HG03565 (cell line): ENCODE results near the gene STRIT1.
A peak's percentile ranks its signal among the peaks of the same experiment; 100 is the strongest.

ENCODE experiments used
- ATAC-seq: cut with Tn5 transposase; IDR thresholded peaks from one replicate; pipeline ENCODE4 v1.9.1; 2021; ENCODE audit warnings: mild to moderate bottlenecking, moderate library complexity; ENCODE audit not compliant: unreplicated experiment

The STRIT1 gene

DNA sequence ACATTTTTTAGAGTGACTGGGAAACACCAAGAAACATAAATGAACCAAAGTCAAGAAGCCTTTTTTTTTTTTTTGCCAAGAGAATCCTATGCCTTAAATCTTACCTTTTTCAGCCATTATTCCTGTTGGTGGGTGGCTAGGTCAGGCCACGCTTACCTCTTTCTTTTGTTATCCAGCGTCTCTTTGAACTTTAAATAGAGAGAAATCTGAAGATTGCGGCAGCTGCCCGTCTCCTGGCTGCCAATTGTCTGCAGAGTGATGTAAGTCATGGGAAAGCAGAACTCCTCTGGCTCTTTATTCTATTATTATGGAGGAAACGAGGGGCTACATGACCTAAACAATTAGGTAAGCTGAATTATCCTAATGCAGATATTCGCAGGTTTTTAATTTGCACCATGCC is at the start of gene STRIT1:
TSS of gene STRIT1 (minus strand) at position 168 of the 400 bp plus-strand sequence.
- no peak for ATAC-seq

DNA sequence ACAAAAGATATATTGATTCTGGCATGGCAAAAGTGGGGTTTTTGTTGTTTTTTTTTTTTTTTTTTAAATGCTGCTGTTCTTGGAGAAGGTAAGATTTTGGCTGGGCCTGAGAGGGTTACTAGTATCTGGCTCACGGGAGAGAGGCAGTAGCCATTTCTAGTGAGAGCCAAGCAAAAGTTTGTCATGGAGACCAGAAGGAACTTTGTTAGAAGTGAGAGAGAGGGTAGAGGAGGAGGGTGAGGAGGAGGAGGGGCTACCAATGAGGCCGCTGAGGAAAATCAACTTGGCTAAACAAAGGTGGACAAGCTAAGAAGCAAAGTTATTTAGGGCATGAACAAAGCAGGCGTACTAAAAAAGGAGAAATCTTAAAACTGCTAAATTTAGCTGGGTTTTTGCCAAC is 48.9 kb upstream of the STRIT1 start:
- ATAC-seq: no peak

DNA sequence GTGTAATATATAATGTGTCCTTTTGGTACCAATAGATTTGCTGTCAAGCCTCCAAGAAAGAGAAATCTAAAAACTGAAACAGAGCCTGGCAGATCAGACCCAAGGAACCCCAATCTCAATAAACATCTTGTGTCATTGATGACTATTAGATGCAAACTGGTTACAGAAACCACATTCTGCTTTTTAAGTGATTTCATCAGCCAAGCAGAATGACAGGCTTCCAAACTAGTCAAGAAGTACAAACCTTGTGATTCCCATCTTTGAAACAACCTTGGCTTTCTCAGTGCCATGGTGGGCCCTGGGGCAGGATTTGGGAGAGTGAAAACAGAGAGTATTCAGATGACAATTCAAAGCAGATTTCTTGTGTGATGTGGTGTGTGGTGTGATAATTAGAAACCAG is 45.6 kb upstream of the STRIT1 start:
- ATAC-seq: no peak

DNA sequence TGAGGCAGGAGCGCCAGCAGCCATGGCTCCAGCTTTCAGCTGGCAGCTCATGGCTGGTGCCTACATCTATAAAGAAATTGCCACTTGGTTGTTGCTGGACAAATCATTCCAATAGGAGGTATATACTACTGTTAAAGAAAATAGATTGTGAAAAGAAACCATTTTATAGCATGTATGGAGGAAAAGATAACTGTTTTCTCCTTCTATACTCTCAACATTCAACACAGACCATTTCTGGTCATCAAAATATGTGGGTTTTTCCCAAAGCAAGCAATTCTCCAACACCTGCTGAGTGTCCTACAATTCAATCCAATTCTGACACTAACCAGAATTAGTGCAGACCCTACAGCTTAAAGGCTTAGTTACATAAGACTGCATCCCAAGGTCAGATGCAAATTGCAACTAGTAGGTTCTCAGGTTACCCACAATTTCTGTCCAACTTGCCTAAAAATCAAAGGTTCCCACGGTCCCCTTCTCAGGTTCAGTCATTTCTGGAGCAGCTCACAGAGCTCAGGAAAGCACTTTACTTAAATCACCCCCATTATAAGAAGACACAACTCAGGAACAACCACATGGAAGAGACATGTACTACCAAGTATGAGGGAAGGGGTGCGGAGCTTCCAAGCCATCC is 42.4 kb upstream of the STRIT1 start:
- ATAC-seq: peak; percentile 35

DNA sequence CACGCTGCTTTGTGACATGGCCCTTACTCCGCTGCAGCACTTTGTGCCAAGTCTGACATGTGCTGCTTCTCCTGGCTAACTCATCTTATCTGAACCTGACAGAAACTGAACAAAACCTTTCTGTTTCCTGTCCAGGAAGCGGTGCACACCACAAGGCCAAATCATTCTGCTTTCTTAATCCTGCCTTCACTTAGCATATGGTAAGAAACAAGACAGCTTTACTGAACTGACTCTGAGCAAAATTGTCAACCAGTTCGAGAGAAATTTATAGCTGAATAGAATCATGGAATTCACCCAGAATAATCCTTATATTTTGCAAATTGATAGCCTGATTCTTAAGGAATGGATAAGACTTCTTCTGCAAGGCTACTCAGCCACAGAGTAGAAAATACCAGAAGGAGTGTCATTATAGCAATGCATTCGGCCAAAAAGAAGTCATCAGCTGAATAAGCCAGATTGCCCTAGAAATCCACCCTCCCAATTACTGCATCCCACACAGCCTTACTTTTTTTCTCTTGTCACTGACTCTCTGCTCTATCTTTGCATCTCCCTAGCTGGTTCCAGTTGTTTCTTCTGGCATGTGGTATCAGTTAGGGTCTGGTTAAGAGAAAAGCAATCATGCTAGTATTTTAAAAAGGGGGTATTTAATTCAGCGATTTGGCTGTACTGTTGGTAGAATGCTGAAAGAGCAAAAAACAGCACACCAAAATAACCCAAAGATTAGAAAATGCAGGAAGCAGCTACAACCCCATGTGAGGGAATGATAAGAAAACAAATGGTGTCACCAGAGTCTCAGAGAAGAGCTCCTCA is 41.6 kb upstream of the STRIT1 start:
- peak; percentile 96 for ATAC-seq

DNA sequence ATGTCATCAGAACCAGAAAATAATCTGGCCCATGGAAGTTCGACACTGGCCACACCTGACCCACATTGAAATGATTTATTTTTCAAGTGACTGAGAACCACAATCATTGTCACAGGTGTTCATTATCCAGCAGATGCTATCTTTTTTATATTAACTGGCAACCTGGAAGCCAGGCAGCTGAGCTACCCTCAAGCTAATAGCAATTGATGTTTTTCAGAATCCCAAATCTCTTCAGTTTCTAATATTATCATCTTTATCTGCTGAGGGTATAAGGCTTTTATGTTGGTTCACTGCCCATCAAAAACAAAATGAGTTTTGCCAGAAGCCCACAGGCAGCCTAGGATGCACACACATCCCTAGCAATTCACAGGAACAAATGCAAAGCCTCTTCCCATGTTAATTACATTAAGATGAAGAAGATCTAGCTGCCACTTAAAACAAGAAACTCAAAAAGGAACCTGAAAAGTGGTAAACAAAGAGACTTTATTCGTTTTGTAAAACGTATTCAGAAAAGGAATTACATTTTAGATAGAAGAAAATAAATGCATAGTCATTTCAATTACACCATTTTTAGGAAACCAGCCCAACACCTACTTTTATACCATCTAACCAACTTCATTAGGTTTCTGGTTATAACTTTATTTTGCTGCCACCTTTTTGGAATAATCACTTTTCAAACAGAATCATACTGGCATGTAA is 40.9 kb upstream of the STRIT1 start:
- ATAC-seq: no peak

DNA sequence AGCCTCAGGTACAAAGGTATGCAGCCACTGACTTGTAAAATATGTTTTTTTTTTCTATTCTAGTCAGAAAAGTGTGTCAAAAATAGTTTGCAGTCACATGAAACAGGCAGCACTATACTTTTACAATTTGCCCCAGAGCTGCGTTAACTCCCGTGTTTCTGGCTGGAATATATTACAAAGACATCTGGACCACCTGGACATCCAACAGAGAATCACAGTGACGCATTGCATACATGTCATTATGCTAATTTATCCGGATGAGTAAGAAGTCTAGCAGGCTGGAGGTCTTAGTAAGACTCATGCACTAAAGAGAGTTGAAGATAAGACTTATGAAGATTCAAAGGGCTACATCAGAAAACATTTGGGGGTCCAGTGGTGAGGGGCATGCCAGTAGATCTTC is 39.2 kb upstream of the STRIT1 start:
- no peak for ATAC-seq

DNA sequence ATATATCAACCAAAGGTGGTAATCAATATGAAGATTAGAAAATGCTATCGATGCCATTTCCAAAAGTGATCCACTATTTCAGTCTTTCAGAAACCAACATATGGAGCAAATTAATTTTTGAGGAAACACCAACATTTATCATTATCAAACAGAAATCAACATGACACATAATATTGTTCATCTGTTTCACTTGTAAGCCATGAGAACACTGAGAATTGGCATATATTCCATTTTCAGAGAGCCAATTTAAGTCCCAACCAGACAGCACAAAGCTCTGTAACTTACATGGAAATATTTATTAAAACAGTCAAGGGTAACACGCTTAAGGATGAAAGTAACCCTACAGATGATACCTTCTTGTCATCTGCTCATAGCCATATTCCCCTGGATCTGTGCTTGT is 37.6 kb upstream of the STRIT1 start:
- ATAC-seq: no peak

DNA sequence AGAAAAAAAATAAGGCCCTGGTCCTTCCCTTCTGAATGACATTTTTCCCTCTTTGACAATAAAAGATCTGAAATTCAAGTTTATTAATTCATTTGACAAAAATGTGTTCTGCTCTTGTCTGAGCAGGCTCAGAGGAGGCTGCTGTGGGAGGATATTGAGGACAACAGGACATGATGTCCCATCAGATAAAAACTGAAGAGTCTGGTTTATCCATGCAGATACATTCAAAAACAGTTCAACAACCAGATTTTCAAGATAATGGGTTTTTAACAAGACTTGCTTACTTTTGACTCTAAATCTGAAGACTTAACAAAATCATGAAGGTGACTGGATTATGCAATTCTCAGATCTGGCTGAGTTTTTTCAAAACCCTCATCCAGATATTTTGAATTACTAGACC is 36.9 kb upstream of the STRIT1 start:
- ATAC-seq: no peak

DNA sequence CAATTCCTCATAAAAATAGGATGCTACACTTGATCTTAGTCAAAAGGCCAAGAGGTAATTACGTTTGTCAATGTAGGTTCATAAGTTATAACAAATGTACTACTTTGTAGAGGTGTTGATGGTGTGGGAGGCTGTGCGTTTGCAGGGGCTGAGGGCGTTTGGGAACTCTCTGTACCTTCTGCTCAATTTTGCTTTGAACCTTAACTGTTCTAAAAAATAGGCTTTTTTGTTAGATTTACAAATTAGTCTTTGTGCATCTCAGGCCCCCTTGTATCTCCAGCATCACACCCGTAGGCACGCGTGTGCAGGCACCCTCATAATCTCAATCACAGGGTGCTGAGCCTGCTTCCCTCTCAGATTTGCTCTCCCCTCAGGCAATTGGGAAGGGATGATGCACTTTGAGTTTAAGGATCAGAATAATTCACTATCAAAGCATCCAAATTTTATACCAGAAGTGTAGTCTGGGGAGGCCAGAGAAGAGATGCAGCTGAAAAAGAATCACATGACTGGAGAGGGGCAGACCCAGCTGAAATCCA is 36.1 kb upstream of the STRIT1 start:
- no peak for ATAC-seq

DNA sequence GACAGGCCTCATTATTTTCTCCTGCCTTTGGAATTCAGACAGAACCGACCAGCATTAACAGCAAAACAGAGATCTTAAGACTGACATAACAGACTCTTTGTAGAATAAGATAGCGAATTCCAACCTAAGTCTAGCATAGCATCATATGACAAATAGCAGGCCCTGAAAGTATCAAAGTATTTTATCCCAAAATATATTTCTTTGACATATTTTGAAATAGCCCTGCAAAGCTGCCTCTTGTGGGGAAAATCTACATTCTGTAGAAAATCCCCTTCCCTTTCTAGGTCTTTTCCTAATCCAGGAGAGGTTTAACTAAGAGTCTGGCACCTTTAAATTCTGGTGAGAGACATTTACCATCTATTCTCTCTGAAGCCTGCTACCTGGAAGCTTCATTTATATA is 34.4 kb upstream of the STRIT1 start:
- no peak for ATAC-seq

DNA sequence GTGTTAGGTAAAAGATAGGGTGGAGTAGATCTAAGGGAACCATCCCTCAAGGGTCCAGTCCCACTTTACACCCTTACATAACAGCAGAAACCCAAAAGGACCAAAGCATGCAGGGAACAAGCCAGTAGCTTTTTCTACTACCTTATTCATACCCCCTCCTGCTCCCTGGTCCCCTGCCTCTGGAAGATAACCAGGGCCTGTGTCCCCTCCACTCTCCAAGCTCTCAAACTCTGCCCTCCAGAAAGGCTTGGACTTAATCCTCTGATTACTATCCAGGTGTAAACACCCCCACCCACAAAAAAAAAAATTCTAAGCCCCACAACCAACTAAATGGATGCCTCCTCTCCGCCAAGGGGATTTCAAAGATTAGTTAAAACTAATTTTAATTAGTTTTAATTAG is 33.9 kb upstream of the STRIT1 start:
- ATAC-seq: no peak

DNA sequence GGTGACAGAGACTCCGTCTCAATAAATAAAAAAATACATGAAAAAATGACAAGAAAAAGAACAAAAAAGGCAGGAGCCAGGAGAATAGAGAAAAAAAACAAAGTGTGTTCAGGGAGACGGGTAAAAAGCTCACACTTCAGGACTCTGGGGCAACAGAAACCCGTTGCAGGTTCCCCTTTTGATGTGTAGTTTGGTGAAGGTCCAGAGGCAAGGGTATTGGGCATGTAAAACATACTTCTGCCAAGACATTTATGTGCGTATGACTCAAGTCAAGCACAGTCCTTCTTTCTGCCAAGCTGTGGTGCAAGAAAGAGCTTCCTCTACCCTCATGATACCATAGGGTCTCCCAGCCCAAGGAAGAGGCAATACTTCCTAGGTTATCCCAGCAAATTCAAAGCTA is 33.4 kb upstream of the STRIT1 start:
- ATAC-seq: no peak

DNA sequence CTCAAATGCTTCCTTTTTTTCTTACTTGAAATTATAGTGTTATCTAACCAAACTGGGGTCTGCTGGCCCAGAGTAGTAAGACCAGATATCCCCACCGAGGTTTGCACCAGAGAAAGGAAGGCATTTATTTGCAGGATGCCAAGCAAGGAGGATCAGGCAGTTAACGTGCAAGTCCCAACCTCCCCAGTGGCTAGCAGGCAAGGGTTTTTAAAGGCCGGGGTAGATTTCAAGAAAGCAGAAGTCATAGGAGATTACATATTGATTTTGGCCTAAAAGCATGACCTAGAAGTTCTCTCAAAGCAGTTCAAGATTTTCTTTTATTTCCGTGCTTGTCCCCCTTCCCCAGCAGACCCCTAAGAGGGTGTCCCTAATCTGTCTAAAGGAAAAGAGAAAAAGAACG is 32.8 kb upstream of the STRIT1 start:
- no peak for ATAC-seq

DNA sequence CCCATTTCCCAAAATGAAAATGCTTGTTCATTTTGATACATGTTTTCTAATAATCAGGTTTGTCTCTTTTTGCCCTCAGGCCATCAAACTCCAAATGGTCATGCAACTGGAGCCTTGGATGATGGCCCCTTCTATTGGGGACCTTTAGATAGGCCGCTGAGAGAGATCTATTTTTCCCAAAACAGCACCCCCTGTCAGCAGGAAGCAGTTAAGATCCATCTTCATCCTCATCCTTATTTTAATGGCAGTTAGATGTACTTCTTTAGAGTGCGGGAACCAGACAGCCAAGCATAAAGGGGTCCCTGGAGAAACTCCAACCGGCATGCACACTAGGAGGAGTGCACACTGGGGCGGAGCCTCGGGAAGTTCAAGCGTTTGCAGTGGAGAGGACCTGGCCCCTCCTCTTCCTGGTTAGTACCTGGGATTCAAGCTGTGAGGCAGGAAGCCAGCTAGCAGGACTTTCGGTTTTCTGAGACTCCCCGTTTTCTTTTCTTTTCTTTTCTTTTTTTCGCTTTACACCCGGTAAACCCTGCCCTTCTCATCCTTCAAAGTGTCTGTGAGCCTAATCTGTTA is 31.9 kb upstream of the STRIT1 start:
- no peak for ATAC-seq

DNA sequence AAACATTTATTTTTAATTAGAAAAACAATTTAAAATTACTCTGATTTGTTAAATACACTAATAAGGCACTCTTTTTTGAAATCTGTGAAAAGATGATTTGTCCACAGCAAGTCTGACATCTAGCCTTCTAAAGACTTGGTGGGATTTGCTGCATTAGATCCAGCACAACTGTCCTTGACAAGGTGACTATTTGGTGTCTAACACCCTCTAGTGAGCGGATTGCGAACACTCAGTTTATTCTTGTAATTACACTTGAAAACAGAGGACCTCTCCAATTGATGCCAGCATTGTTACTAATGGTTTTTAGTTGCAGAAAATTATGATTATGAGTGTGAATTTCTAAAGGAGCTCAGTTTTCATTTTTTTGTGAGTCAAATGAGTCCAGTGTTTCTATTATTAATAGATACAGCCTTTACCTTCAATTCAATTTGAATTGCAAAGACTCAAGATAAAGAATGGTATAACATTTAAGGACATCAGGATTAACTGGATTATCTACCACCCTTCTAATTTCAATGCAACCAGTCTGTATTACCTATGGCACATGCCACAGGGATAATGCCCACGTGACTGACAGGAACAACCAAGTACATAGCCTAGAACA is 29.7 kb upstream of the STRIT1 start:
- ATAC-seq: peak; percentile 92

DNA sequence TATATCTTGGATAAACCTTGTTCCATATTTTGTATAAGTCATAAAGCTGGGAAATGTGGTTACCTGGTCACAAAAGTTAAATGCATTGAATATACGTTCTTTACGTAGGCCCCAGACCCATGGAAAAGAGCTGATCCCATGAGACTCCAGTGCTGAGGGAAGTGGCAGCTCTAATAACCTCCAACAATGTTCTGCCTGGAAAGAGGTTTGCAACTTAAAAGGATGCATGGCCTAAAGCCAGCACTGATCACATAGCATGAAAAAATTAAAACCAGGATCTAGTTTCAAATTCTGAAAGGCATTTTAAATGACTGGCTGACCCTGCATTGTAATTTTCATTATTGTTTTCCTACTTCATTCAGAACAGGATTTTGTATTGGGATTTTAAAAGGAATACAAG is 27.9 kb upstream of the STRIT1 start:
- ATAC-seq: no peak

DNA sequence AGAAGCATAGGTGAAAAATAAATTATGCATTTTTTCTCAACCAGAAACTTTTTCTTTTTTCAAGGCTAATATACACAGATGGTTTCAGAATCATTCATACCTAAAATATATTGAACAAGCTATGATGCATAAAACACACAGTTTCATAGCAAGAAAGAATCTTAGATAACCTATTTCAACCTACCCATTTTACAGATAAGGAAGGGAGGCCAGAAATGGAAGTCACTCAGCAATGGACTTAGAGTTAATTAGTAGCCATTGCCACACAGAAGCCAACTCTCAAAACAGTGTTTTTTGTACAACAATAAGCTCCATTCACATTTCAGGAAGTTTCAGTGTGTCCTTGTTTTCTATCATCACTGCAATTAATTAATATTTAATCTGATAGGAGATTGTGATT is 27.5 kb upstream of the STRIT1 start:
- no peak for ATAC-seq

DNA sequence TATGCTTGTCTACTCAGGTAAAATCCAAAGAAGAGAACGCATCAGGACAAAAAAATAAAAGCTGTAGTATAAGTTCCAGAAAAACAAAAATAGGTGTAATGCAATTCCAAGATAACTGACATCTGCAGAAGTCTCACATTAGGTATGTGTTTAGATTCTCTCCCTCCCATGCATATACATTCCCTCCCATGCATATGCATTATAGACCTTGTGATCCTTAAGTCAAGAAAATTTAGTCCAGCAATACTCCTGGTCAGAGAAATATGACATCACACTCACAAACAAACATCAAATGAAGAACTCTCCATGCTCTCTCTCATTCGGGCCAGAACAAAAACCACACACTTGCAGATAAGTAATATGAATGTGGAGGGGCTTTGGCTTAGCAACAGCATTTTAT is 25.3 kb upstream of the STRIT1 start:
- no peak for ATAC-seq

DNA sequence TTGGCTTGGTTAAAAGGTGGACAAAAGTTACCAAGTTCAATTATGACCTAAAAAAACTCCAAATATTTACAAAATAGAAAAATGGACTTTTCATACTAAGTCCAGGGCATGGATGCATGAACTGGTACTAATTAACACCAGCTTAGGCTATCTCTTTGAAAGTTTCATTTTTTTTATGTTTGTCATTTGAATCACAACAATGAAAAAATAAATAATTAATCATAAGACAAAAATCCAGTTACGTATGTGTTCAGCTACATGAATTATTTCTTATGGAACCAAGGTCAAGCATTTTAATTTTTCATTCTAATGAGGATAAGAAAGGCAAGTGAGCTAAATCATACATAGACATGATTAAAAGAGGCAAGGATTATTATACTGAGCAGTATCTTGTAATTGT is 23.7 kb upstream of the STRIT1 start:
- ATAC-seq: no peak

DNA sequence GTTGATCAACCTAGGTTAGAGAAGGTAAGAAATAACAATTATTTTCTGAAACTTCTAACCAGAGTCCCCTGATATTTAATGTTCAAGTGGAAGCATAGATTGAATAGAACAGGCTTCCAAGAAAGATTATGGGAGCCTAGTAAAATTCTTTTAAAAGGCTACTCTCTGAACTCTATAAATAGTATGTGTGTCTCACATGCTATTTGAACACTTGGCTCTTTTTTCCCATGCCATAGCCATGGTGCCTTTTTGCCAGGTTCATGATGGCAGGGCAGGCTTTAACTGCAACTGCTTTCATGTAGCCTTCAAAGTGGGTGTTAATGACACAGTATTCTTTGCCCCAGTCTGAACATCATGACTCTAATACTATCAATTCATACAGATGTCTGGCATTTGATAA is 22.9 kb upstream of the STRIT1 start:
- ATAC-seq: no peak
